MCF 10A (cell line): Measurements from ENCODE around the gene OSGEP. TPM values are rescaled to one million over a fixed set of nuclear protein-coding genes. Genes with fewer than 3 reads are reported as not detected.
A peak's percentile ranks its signal among the peaks of the same experiment; 100 is the strongest.

Experiments
- BruUV-seq: library from RNA; stranded (reverse); fragments of 400-500 nt; replicated peaks from 2 replicates; lab custom pipeline; 2021; lab: Mats Ljungman, UMichigan
- CTCF ChIA-PET: fragments of 300-600 bp; sonication (Branson Sonifier 250); formaldehyde crosslinking; extraction: SDS; loops from one replicate; lab custom pipeline; 2021; ENCODE audit warnings: antibody characterized with exemption, inconsistent platforms; lab: Yijun Ruan, JAX
- POLR2A ChIA-PET: fragments of 300-600, 350-650 bp; sonication (Branson Sonifier 250); formaldehyde crosslinking; extraction: SDS; loops from one replicate; lab custom pipeline; 2020; ENCODE audit warnings: antibody characterized with exemption, inconsistent platforms; lab: Yijun Ruan, JAX
- DNase-seq: peaks from one replicate; pipeline ENCODE4 v3.0.0-alpha.2; 2018; ENCODE audit not compliant: unreplicated experiment
- H3K27ac Mint-ChIP-seq: one replicate; pipeline ENCODE4 v1.8.0; 2022; ENCODE audit warnings: mild to moderate bottlenecking, low read depth, mixed read lengths; ENCODE audit not compliant: unreplicated experiment
- H3K27me3 Mint-ChIP-seq: one replicate; pipeline ENCODE4 v1.8.0; 2022; ENCODE audit warnings: mixed read lengths; ENCODE audit not compliant: insufficient read depth, unreplicated experiment
- H3K36me3 Mint-ChIP-seq: one replicate; pipeline ENCODE4 v1.8.0; 2022; ENCODE audit warnings: mild to moderate bottlenecking, moderate library complexity, mixed read lengths; ENCODE audit not compliant: insufficient read depth, unreplicated experiment
- H3K4me1 Mint-ChIP-seq: one replicate; pipeline ENCODE4 v1.8.0; 2022; ENCODE audit warnings: mixed read lengths; ENCODE audit not compliant: insufficient read depth, unreplicated experiment
- H3K4me3 Mint-ChIP-seq: one replicate; pipeline ENCODE4 v1.8.0; 2022; ENCODE audit warnings: mild to moderate bottlenecking, moderate library complexity, mixed read lengths; ENCODE audit not compliant: unreplicated experiment
- H3K9me3 Mint-ChIP-seq: one replicate; pipeline ENCODE4 v1.8.0; 2022; ENCODE audit warnings: mixed read lengths; ENCODE audit not compliant: unreplicated experiment
- intact Hi-C: fragments of 100-400 bp; cut with micrococcal nuclease; formaldehyde crosslinking; loops from 2 replicates; pipeline ENCODE4 v1.14.1; 2022
- total RNA-seq: library from RNA; stranded (reverse); gene quantifications from 2 replicates; pipeline ENCODE4 v1.2.3, GENCODE V29; 2022
- TF ChIP-seq, protein P1 (sequence below): fragments of 200-600 bp; IDR thresholded peaks from one replicate; pipeline ENCODE4 v1.8.0; 2022; ENCODE audit warnings: antibody characterized with exemption, mild to moderate bottlenecking; ENCODE audit not compliant: unreplicated experiment

OSGEP gene
- total RNA-seq, 1 experiment from 2014 or later, result 34.7 TPM

DNA sequence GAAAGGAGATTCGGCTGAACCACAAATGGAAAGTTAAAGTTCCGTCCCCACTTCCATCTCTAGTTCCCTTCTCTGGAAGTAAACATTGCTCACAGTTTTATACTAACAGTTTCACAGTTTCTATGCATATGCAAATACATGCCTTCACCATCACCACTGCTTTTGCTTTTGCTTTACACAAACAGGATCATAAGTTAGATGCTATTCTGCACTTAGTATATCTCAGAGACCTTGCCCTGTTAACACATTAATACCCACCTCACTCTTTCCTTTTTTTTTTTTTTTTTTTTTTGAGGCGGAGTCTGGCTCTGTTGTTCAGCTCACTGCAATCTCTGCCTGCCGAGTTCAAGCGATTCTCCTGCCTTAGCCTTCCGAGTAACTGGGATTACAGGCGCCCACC lies 42.2 kb downstream of the OSGEP start:
- Mint-ChIP-seq H3K4me3 (peak overlapping the region; percentile 77), H3K36me3 (peaks cover 8% of the 10 kb centered on the region), H3K27me3 (no peaks in the 10 kb centered on the region), H3K9me3 (no peaks in the 10 kb centered on the region), H3K27ac (peak overlapping the region; percentile 49), H3K4me1 (peaks cover 7% of the 10 kb centered on the region)
- intact Hi-C loops, result loop anchor here (5.0 kb wide), 1 partner anchor 70 kb away; the partner anchor contains the start of gene PARP2
- ChIA-PET POLR2A (interaction anchor here (0.8 to 5.6 kb wide), 15 partner anchors 11 to 272 kb away, joined by 3 to 77 read pairs (median 11); partner anchors contain the start of genes APEX1, CCNB1IP1, OSGEP and PARP2), CTCF (interaction anchor here (0.6 to 3.8 kb wide), 5 partner anchors 11 to 182 kb away, joined by 3 to 28 read pairs (median 4); partner anchors contain the start of genes APEX1 and OSGEP)
- no peak for DNase-seq
- no TSS peak for BruUV-seq
- TF ChIP-seq, protein P1, sequence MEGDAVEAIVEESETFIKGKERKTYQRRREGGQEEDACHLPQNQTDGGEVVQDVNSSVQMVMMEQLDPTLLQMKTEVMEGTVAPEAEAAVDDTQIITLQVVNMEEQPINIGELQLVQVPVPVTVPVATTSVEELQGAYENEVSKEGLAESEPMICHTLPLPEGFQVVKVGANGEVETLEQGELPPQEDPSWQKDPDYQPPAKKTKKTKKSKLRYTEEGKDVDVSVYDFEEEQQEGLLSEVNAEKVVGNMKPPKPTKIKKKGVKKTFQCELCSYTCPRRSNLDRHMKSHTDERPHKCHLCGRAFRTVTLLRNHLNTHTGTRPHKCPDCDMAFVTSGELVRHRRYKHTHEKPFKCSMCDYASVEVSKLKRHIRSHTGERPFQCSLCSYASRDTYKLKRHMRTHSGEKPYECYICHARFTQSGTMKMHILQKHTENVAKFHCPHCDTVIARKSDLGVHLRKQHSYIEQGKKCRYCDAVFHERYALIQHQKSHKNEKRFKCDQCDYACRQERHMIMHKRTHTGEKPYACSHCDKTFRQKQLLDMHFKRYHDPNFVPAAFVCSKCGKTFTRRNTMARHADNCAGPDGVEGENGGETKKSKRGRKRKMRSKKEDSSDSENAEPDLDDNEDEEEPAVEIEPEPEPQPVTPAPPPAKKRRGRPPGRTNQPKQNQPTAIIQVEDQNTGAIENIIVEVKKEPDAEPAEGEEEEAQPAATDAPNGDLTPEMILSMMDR, result no peak

DNA sequence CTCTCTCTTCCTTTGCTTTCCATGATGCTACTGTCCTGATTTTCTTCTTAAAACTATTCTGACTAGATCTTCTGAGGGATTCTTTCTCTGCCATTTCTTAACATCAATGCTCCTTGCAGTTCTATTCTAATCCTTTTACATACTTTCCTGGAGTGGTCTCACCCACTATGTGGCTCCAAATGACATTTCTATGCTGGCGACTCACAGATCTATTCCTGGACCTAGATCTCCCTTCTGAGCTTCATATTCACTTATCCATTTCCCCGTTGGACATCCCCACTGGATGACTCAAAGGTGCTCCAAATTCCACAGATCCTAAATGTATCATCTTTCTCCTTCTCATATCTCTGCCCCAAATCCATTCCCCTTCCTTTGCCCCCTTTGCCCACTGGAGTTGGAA lies 45.4 kb downstream of the OSGEP start:
- no peaks in the 10 kb centered on the region for H3K9me3 Mint-ChIP-seq
- H3K27ac Mint-ChIP-seq, result no peak overlapping the region
- POLR2A ChIA-PET, result interaction anchor here (0.7 to 0.9 kb wide), 2 partner anchors 66 to 1069 kb away, joined by 3 read pairs; partner anchors contain the start of gene PARP2
- intact Hi-C loops, result no loop called here
- H3K27me3 Mint-ChIP-seq, result no peaks in the 10 kb centered on the region
- no peak overlapping the region for H3K4me3 Mint-ChIP-seq
- no peak for DNase-seq
- BruUV-seq, result no TSS peak
- TF ChIP-seq, protein P1, result no peak
- peaks cover 7% of the 10 kb centered on the region for H3K4me1 Mint-ChIP-seq
- peaks cover 40% of the 10 kb centered on the region for H3K36me3 Mint-ChIP-seq
- CTCF ChIA-PET, result no interaction called here

GRCh38 chr14:20403521-20403920 lies 51.1 kb downstream of the OSGEP start:
- DNase-seq, result no peak
- BruUV-seq, result no TSS peak
- peaks cover 89% of the 10 kb centered on the region for H3K36me3 Mint-ChIP-seq
- ChIA-PET POLR2A (interaction anchor here (1.6 kb wide), 1 partner anchor 10 kb away, joined by 7 read pairs; the partner anchor contains the start of gene TEP1), CTCF (interaction anchor here (1.4 to 1.5 kb wide), 2 partner anchors 12 to 205 kb away, joined by 4 to 6 read pairs; no protein-coding TSS in a partner anchor)
- H3K4me1 Mint-ChIP-seq, result peaks cover 14% of the 10 kb centered on the region
- intact Hi-C loops, result no loop called here
- no peaks in the 10 kb centered on the region for H3K27me3 Mint-ChIP-seq
- no peak overlapping the region for H3K4me3 Mint-ChIP-seq
- H3K9me3 Mint-ChIP-seq, result no peaks in the 10 kb centered on the region
- TF ChIP-seq, protein P1, result no peak
- no peak overlapping the region for H3K27ac Mint-ChIP-seq

- ChIA-PET CTCF (interaction anchor here (0.6 to 2.1 kb wide), 10 partner anchors 10 to 231 kb away, joined by 3 to 8 read pairs (median 4); partner anchors contain the start of gene TEP1), POLR2A (interaction anchor here (0.6 to 2.8 kb wide), 15 partner anchors 9 to 792 kb away, joined by 3 to 39 read pairs (median 5); partner anchors contain the start of genes APEX1, OSGEP, PARP2 and PIP4P1)
- intact Hi-C loops, result no loop called here
- H3K27me3 Mint-ChIP-seq, result no peaks in the 10 kb centered on the region
- H3K9me3 Mint-ChIP-seq, result no peaks in the 10 kb centered on the region
- TF ChIP-seq, protein P1, result no peak
- peaks cover 89% of the 10 kb centered on the region for H3K36me3 Mint-ChIP-seq
- DNase-seq, result peak; percentile 84
- H3K27ac Mint-ChIP-seq, result peak overlapping the region; percentile 94
- BruUV-seq, result no TSS peak
- H3K4me1 Mint-ChIP-seq, result peaks cover 14% of the 10 kb centered on the region
- peak overlapping the region; percentile 51 for H3K4me3 Mint-ChIP-seq
Measured at GRCh38 chr14:20400965-20401593, 53.5 kb downstream of the OSGEP start.
